ENCODE results near the gene GSN. TPM values are rescaled to one million over a fixed set of nuclear protein-coding genes. Genes with fewer than 3 reads are reported as not detected.

The GSN gene
- total RNA-seq, 1 experiment from 2014 or later, result 100 TPM

- intact Hi-C loops (cut with micrococcal nuclease; ENCODE audit: unreplicated experiment), result loop anchor here (1.0 kb wide), 1 partner anchor 39 kb away; no protein-coding TSS in a partner anchor
- BruUV-seq (replicated peaks), result TSS peak; percentile 86
- Histone ChIP-seq H3K4me1 (peaks cover 46% of the 10 kb centered on the region), H3K9me3 (no peaks in the 10 kb centered on the region; the same call in 1 of the 2 replicates), H3K36me3 (ENCODE audit: control insufficient read depth, insufficient read depth, low read length) (no peaks in the 10 kb centered on the region), H3K27me3 (replicated peaks; ENCODE audit: control insufficient read depth, insufficient read depth, low read length) (no peaks in the 10 kb centered on the region), H3K4me3 (ENCODE audit: low read depth, low read length) (no peak overlapping the region)
- ChIA-PET CTCF (interaction anchor here (1.3 to 1.5 kb wide), 3 partner anchors 53 to 94 kb away, joined by 4 to 7 read pairs (median 4); no protein-coding TSS in a partner anchor), POLR2A (no interaction called here)
- H3K27ac Mint-ChIP-seq (ENCODE audit: unreplicated experiment), result peak overlapping the region; percentile 86
- no peaks in the 10 kb centered on the region for H3K27me3 Mint-ChIP-seq (ENCODE audit: insufficient read depth, unreplicated experiment)
- H3K36me3 Mint-ChIP-seq (ENCODE audit: insufficient read depth, unreplicated experiment), result peaks cover 6% of the 10 kb centered on the region
- H3K9me3 Mint-ChIP-seq (ENCODE audit: unreplicated experiment), result peaks cover 20% of the 10 kb centered on the region
- H3K4me3 Mint-ChIP-seq (ENCODE audit: unreplicated experiment), result peak overlapping the region; percentile 32
- peak; percentile 31 to 59 for DNase-seq
- peaks cover 23% of the 10 kb centered on the region for H3K4me1 Mint-ChIP-seq (ENCODE audit: low read depth, unreplicated experiment)
- no peak for TF ChIP-seq CTCF (IDR thresholded peaks at IDR 0.05; ENCODE audit: insufficient read depth in 1 of 2, low read depth in 1 of 2, low read length in 1 of 2, severe bottlenecking in 1 of 2, unreplicated experiment in 1 of 2)
Measured at GRCh38 chr9:121373011-121373729, 105.2 kb downstream of the GSN start.

- H3K36me3 ChIP-seq (ENCODE audit: control insufficient read depth, insufficient read depth, low read length), result no peaks in the 10 kb centered on the region
- H3K27me3 ChIP-seq (replicated peaks; ENCODE audit: control insufficient read depth, insufficient read depth, low read length), result no peaks in the 10 kb centered on the region
- ChIA-PET CTCF (interaction anchor here (0.6 to 1.6 kb wide), 4 partner anchors 23 to 98 kb away, joined by 3 to 9 read pairs (median 6); no protein-coding TSS in a partner anchor), POLR2A (no interaction called here)
- Mint-ChIP-seq H3K27ac (ENCODE audit: unreplicated experiment) (no peak overlapping the region), H3K27me3 (ENCODE audit: insufficient read depth, unreplicated experiment) (no peaks in the 10 kb centered on the region), H3K4me1 (ENCODE audit: low read depth, unreplicated experiment) (peaks cover 30% of the 10 kb centered on the region), H3K4me3 (ENCODE audit: unreplicated experiment) (no peak overlapping the region), H3K9me3 (ENCODE audit: unreplicated experiment) (peaks cover 19% of the 10 kb centered on the region), H3K36me3 (ENCODE audit: insufficient read depth, unreplicated experiment) (no peaks in the 10 kb centered on the region)
- intact Hi-C loops (cut with micrococcal nuclease; ENCODE audit: unreplicated experiment), result loop anchor here (1.0 to 5.0 kb wide), 3 partner anchors 24 to 164 kb away; no protein-coding TSS in a partner anchor
- TF ChIP-seq CTCF (IDR thresholded peaks at IDR 0.05; ENCODE audit: insufficient read depth in 1 of 2, low read depth in 1 of 2, low read length in 1 of 2, severe bottlenecking in 1 of 2, unreplicated experiment in 1 of 2), result peak in 1 of 2 experiments; percentile 28
- peaks cover 36% of the 10 kb centered on the region for H3K4me1 ChIP-seq
- no peaks in the 10 kb centered on the region; the same call in 1 of the 2 replicates for H3K9me3 ChIP-seq
- no TSS peak for BruUV-seq (replicated peaks)
- H3K4me3 ChIP-seq (ENCODE audit: low read depth, low read length), result no peak overlapping the region
- DNase-seq, result no peak
Measured at GRCh38 chr9:121376214-121376830, 108.4 kb downstream of the GSN start.

- TF ChIP-seq CTCF (IDR thresholded peaks at IDR 0.05; ENCODE audit: insufficient read depth in 1 of 2, low read depth in 1 of 2, low read length in 1 of 2, severe bottlenecking in 1 of 2, unreplicated experiment in 1 of 2), result no peak
- ChIA-PET POLR2A (no interaction called here), CTCF (interaction anchor here (1.0 kb wide), 1 partner anchor 63 kb away, joined by 4 read pairs; no protein-coding TSS in a partner anchor)
- Mint-ChIP-seq H3K9me3 (ENCODE audit: unreplicated experiment) (peaks cover 19% of the 10 kb centered on the region), H3K4me1 (ENCODE audit: low read depth, unreplicated experiment) (peaks cover 10% of the 10 kb centered on the region), H3K27ac (ENCODE audit: unreplicated experiment) (peak overlapping the region; percentile 84), H3K27me3 (ENCODE audit: insufficient read depth, unreplicated experiment) (no peaks in the 10 kb centered on the region), H3K4me3 (ENCODE audit: unreplicated experiment) (peak overlapping the region; percentile 49), H3K36me3 (ENCODE audit: insufficient read depth, unreplicated experiment) (no peaks in the 10 kb centered on the region)
- Histone ChIP-seq H3K36me3 (ENCODE audit: control insufficient read depth, insufficient read depth, low read length) (no peaks in the 10 kb centered on the region), H3K4me3 (ENCODE audit: low read depth, low read length) (no peak overlapping the region), H3K27me3 (replicated peaks; ENCODE audit: control insufficient read depth, insufficient read depth, low read length) (no peaks in the 10 kb centered on the region), H3K9me3 (no peaks in the 10 kb centered on the region; the same call in 1 of the 2 replicates), H3K4me1 (peaks cover 26% of the 10 kb centered on the region)
- DNase-seq, result peak; percentile 36 to 64
- no TSS peak for BruUV-seq (replicated peaks)
- intact Hi-C loops (cut with micrococcal nuclease; ENCODE audit: unreplicated experiment), result no loop called here
Measured at GRCh38 chr9:121380846-121381245, 112.9 kb downstream of the GSN start.
